Heart left ventricle (tissue), 16 donors: ENCODE measurements around the gene RALGAPA1. TPM values are rescaled to one million over a fixed set of nuclear protein-coding genes. Genes with fewer than 3 reads are reported as not detected.

ENCODE experiments used
- ATAC-seq, 4 donors: fragments of 200-7000 bp; cut with Tn5 transposase; one replicate each; pipeline ENCODE4 v1.9.1; 2020 to 2022; ENCODE audit warnings: moderate library complexity in 4 of 4, mild to moderate bottlenecking in 3 of 4, moderate number of reproducible peaks in 1 of 4
- DNase-seq, 5 donors: peaks; one replicate each; pipeline ENCODE4 v3.0.0-alpha.2; 2020
- H3K27ac ChIP-seq, 12 donors: fragments of 200-600 bp; sonication (generic) in 4 of 12; one replicate each; pipeline versions ENCODE4 v1.5.0 to v1.8.0; 2016 to 2022; ENCODE audit warnings: mild to moderate bottlenecking in 2 of 12
- H3K27me3 ChIP-seq, 9 donors: fragments of 200-600 bp; sonication (generic) in 2 of 9; one replicate each; pipeline versions ENCODE4 v1.5.1 to v1.8.0; 2016 to 2022; ENCODE audit warnings: mild to moderate bottlenecking in 3 of 9
- H3K36me3 ChIP-seq, 9 donors: fragments of 200-600 bp; sonication (generic) in 2 of 9; one replicate each; pipeline versions ENCODE4 v1.5.0 to v1.8.0; 2018 to 2022; ENCODE audit warnings: mild to moderate bottlenecking in 2 of 9
- H3K4me1 ChIP-seq, 12 donors: fragments of 200-600 bp; sonication (generic) in 4 of 12; one replicate each; pipeline versions ENCODE4 v1.5.0 to v1.8.0; 2016 to 2022; ENCODE audit warnings: mild to moderate bottlenecking in 3 of 12
- H3K4me3 ChIP-seq, 12 donors: fragments of 200-600 bp; sonication (generic) in 4 of 12; one replicate each; pipeline versions ENCODE4 v1.5.0 to v1.8.0; 2017 to 2022; ENCODE audit warnings: mild to moderate bottlenecking in 9 of 12, moderate library complexity in 4 of 12
- H3K9me3 ChIP-seq, 12 donors: fragments of 200-600 bp; sonication (generic) in 4 of 12; one replicate each; pipeline versions ENCODE4 v1.5.0 to v1.8.0; 2016 to 2022; ENCODE audit warnings: mild to moderate bottlenecking in 1 of 12
- POLR2A ChIP-seq, 2 donors: fragments of 450-650 bp; IDR thresholded peaks; one replicate each; pipeline ENCODE4 v1.6.1; 2017; ENCODE audit warnings: antibody characterized with exemption in 2 of 2, mild to moderate bottlenecking in 2 of 2, moderate library complexity in 2 of 2
- WGBS, 4 donors: extraction: QIAGEN DNeasy Blood & Tissue Kit in 2 of 4; methylation state at CpG; one replicate each; pipeline versions ENCODE4 v1.1.5 to v1.1.7; 2013 to 2018; 5-methylcytosine and 5-hydroxymethylcytosine counted together
- intact Hi-C, 10 donors: fragments of 100-400 bp; cut with DNase I; formaldehyde crosslinking; loops; one replicate each; pipeline versions ENCODE4 v1.11.1 to v1.14.2; 2022
- polyA plus RNA-seq, 2 donors: library from polyadenylated mRNA; stranded (reverse); fragments of 200-250 nt; gene quantifications; one replicate each; pipeline ENCODE4 v1.2.3, GENCODE V29; 2013
- total RNA-seq, 9 donors: library from RNA; depleted of rRNA in 2 of 9; stranded (reverse); fragments of >200 nt in 2 of 9; fragmentation: NEBNext Ultra II Directional in 3 of 9; extraction: Animal tissue kit (Norgen Biotek cat#: 25700) in 3 of 9; gene quantifications; one replicate each; pipeline versions ENCODE4 v1.1.0 to v1.2.4, GENCODE V29; 2016 to 2023
- TF ChIP-seq, protein P1 (sequence below), 12 donors: fragments of 200-600 bp; sonication (generic) in 4 of 12; IDR thresholded peaks; one replicate each; pipeline versions ENCODE4 v1.5.0 to v1.8.0; 2018 to 2022; ENCODE audit warnings: antibody characterized with exemption in 12 of 12, mild to moderate bottlenecking in 5 of 12
- donor health status: ischemic (EF 13 %, LVEDD 7.1; RV severe dilation, severe dysfunction).
- donor health status: healthy with polysubstance abuse.
- donor health status: DM: no; HTN: yes; CAD: no.
- donor health status: DM: no; HTN: no; CAD: no.
- donor health status: ischemic (EF 25% LVEDD 6.9; RV normal size, moderate dysfunction).
- donor health status: ischemic (EF 25% LVEDD 5.7; RV mildly dilated, moderate dysfunction).
- donor health status: healthy.
- donor health status: DM: yes; HTN: yes; CAD: no.
- donor health status: ischemic (EF 35%, LVEDD 5.7; RV mildly dilated, moderate dysfunction).
- donor health status: nonischemic (EF 11% LVEDD 7.7; RV severe dilation, severe dysfunction).
- donor health status: DM: yes; HTN: yes; CAD: no.
- donor health status: PGD.
- donor health status: ischemic (EF 29% LVEDD 5.4; RV normal size, mild dysfunction).
- donor health status: nonischemic (EF 23%, LVEDD 6.1; RV moderate dilation, normal function).

The RALGAPA1 gene
- total and polyA plus RNA-seq, 11 donors: 9.9 to 43.0 (median 27.8) TPM

GRCh38 chr14:35821564-35822411 is 12.7 kb upstream of the RALGAPA1 start:
- no peak overlapping the region for H3K27ac ChIP-seq
- no peaks in the 10 kb centered on the region for H3K36me3 ChIP-seq
- intact Hi-C loops: loop anchor here in 1 of 10 donors (10.0 kb wide), 2 partner anchors 503 to 947 kb away; partner anchors contain the start of genes BAZ1A and MBIP
- TF ChIP-seq POLR2A (IDR thresholded peaks at IDR 0.05): no peak
- TF ChIP-seq, protein P1, sequence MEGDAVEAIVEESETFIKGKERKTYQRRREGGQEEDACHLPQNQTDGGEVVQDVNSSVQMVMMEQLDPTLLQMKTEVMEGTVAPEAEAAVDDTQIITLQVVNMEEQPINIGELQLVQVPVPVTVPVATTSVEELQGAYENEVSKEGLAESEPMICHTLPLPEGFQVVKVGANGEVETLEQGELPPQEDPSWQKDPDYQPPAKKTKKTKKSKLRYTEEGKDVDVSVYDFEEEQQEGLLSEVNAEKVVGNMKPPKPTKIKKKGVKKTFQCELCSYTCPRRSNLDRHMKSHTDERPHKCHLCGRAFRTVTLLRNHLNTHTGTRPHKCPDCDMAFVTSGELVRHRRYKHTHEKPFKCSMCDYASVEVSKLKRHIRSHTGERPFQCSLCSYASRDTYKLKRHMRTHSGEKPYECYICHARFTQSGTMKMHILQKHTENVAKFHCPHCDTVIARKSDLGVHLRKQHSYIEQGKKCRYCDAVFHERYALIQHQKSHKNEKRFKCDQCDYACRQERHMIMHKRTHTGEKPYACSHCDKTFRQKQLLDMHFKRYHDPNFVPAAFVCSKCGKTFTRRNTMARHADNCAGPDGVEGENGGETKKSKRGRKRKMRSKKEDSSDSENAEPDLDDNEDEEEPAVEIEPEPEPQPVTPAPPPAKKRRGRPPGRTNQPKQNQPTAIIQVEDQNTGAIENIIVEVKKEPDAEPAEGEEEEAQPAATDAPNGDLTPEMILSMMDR (IDR thresholded peaks at IDR 0.05): peak; percentile 43 to 81 (median 66)
- no peaks in the 10 kb centered on the region for H3K27me3 ChIP-seq
- no peak overlapping the region for H3K4me3 ChIP-seq
- DNase-seq (no peak), ATAC-seq (no peak)
- H3K4me1 ChIP-seq: peaks cover 0 to 4% (median 0%) of the 10 kb centered on the region in 12 donors
- H3K9me3 ChIP-seq: no peaks in the 10 kb centered on the region
- WGBS, 4 donors: 24 to 28% (median 26%) methylated on average over 7 of the region's 7 CpGs

DNA sequence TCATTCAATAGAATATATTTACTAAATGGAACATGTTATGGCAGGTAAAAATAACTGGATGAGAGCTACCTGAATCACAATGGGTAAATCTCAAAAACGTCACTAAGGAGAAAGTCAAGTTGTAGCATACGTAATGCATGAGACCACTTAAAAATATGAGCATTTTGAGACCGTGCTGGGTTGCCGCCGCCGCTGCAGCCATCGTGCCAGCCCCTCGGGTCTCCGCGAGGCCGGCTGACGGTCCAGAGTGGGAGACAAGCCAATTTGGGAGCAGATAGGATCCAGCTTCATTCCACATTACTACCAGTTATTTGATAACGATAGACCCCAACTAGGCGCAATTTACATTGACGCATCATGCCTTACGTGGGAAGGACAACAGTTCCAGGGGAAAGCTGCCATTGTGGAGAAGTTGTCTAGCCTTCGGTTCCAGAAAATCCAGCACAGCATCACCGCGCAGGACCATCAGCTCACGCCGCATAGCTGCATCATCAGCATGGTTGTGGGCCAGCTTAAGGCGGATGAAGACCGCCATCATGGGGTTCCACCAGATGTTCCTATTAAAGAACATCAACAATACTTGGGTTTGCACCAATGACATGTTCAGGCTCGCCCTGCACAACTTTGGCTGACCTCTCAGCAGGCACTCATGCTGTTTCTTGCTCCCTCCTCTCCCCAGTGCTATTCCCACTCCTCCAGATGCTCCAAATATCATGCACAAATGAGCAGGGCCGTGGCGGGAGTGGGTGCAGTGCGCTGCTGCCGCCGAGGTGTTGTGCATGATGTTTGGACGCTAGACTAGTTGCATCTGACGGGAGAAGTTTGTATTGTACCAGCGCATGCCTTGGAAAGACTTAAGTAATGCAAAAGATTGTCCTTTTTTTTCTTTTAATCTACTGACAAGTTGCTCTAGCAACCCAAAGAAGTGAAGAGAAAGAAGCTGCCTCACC is 10.8 kb upstream of the RALGAPA1 start:
- WGBS, 4 donors: 92 to 95% (median 93%) methylated on average over 29 to 32 of the region's 32 CpGs
- Histone ChIP-seq H3K27ac (no peak overlapping the region), H3K4me3 (no peak overlapping the region), H3K27me3 (no peaks in the 10 kb centered on the region), H3K9me3 (no peaks in the 10 kb centered on the region), H3K4me1 (peaks cover 0 to 2% (median 0%) of the 10 kb centered on the region in 12 donors), H3K36me3 (no peaks in the 10 kb centered on the region)
- DNase-seq (no peak), ATAC-seq (no peak)
- intact Hi-C loops: loop anchor here in 1 of 10 donors (10.0 kb wide), 3 partner anchors 125 to 945 kb away; partner anchors contain the start of genes BAZ1A and MBIP
- TF ChIP-seq, protein P1 (IDR thresholded peaks at IDR 0.05): no peak
- no peak for TF ChIP-seq POLR2A (IDR thresholded peaks at IDR 0.05)

DNA sequence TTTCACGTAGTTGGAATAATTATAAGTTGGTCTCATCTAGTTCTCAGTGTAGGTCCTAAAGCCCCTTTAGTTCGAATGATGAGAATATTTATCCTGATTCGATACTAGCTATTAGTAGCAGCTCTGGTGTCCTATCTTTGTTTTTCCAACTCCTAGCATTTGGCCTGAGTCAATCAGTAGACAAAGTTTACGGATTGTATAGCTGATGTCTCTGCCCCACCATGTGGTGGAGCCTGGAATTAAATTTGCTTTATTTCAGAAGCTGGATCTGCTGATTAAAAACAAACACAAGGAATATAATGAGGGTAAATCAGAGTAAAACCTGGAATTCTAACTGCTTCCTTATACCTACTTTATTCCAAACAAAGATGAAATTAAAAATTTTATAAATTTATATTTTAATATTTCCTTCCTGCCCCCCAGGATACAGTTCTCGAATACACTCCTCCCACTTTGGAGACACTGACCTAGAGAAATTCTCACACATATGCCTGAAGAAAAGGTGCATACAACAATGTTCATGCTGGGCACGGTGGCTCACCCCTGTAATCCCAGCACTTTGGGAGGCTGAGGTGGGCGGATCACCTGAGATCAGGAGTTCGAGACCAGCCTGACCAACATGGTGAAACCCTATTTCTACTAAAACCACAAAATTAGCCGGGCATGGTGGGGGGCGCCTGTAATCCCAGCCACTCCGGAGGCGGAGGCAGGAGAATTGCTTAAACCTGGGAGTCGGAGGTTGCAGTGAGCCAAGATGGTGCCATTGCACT is 9.4 kb upstream of the RALGAPA1 start:
- intact Hi-C loops: loop anchor here in 1 of 10 donors (10.0 kb wide), 1 partner anchor 124 kb away; no protein-coding TSS in a partner anchor
- H3K4me3 ChIP-seq: no peak overlapping the region
- H3K27me3 ChIP-seq: no peaks in the 10 kb centered on the region
- H3K4me1 ChIP-seq: peaks cover 0 to 2% (median 0%) of the 10 kb centered on the region in 12 donors
- no peaks in the 10 kb centered on the region for H3K9me3 ChIP-seq
- no peaks in the 10 kb centered on the region for H3K36me3 ChIP-seq
- no peak overlapping the region for H3K27ac ChIP-seq
- DNase-seq: no peak
- ATAC-seq: peak in 3 of 4 donors; percentile 46 to 76 (median 59)
- TF ChIP-seq, protein P1 (IDR thresholded peaks at IDR 0.05): peak; percentile 35 to 66 (median 56)
- TF ChIP-seq POLR2A (IDR thresholded peaks at IDR 0.05): no peak
- WGBS, 4 donors: 69 to 74% (median 73%) methylated on average over 13 of the region's 13 CpGs
